Endothelial cell of umbilical vein (primary cell): ENCODE data around the gene AGO1. TPM values are rescaled to one million over a fixed set of nuclear protein-coding genes. Genes with fewer than 3 reads are reported as not detected.

ENCODE experiments used
- BruUV-seq: library from RNA; stranded (reverse); fragments of 400-500 nt; replicated peaks from 2 replicates; lab custom pipeline; 2021; lab: Mats Ljungman, UMichigan
- CTCF ChIA-PET: fragments of 300-600, 350-600 bp; sonication (Branson Sonifier 250); formaldehyde crosslinking; loops from one replicate; lab custom pipeline; 2021; ENCODE audit warnings: antibody characterized with exemption, inconsistent platforms; lab: Charles Lee
- POLR2A ChIA-PET: fragments of 300-600, 350-600 bp; sonication (Branson Sonifier 250); formaldehyde crosslinking; loops from one replicate; lab custom pipeline; 2021; ENCODE audit warnings: antibody characterized with exemption, inconsistent platforms; lab: Charles Lee
- DNase-seq: peaks from one replicate; pipeline ENCODE4 v3.0.0-alpha.2; 2011; ENCODE audit warnings: low read depth, low spot score
- FAIRE-seq: peaks from 2 replicates; lab custom pipeline; 2011; peaks lifted over from hg19 to GRCh38; lab: Jason Lieb, UNC
- H2AFZ ChIP-seq: 2 replicates; pipeline ENCODE4 v1.6.0; 2012; ENCODE audit warnings: low read depth, low read length, control low read depth, inconsistent platforms
- H3K27ac ChIP-seq: 2 replicates; pipeline ENCODE4 v1.5.1; 2011; ENCODE audit warnings: low read depth, mild to moderate bottlenecking, control low read depth, low read length, moderate library complexity; ENCODE audit not compliant: insufficient read depth
- H3K27me3 ChIP-seq, 2 experiments: 2 replicates each; pipeline versions ENCODE4 v1.6.0 to v1.6.1; 2011; ENCODE audit warnings: low read length in 2 of 2, mixed read lengths in 1 of 2; ENCODE audit not compliant: control insufficient read depth in 2 of 2, insufficient read depth in 2 of 2
- H3K36me3 ChIP-seq, 2 experiments: 2 replicates in 1 of 2; 3 replicates in 1 of 2; pipeline ENCODE4 v1.5.1; 2011; ENCODE audit warnings: low read length in 2 of 2, mild to moderate bottlenecking in 1 of 2, moderate library complexity in 1 of 2; ENCODE audit not compliant: control insufficient read depth in 2 of 2, insufficient read depth in 2 of 2; ENCODE audit errors: extremely low read depth in 1 of 2
- H3K4me1 ChIP-seq: 3 replicates; pipeline ENCODE4 v1.5.1; 2011; ENCODE audit warnings: mild to moderate bottlenecking, low read length; ENCODE audit not compliant: control insufficient read depth, insufficient read depth; ENCODE audit errors: extremely low read depth
- H3K4me2 ChIP-seq: 2 replicates; pipeline ENCODE4 v1.6.1; 2011; ENCODE audit warnings: low read length, control low read depth, mixed read lengths; ENCODE audit not compliant: insufficient read depth
- H3K4me3 ChIP-seq, 3 experiments: fragments of 200-600 bp in 1 of 3; sonication (generic), shearing (Covaris generic) in 1 of 3; replicated peaks in 1 of 3; 2 replicates each; pipeline ENCODE4 v1.5.1; 2011 to 2016; ENCODE audit warnings: control low read depth in 3 of 3, low read length in 3 of 3, mild to moderate bottlenecking in 2 of 3, inconsistent platforms in 1 of 3, low read depth in 1 of 3, moderate library complexity in 1 of 3; ENCODE audit not compliant: insufficient read depth in 1 of 3
- H3K79me2 ChIP-seq: 2 replicates; pipeline ENCODE4 v1.6.0; 2012; ENCODE audit warnings: low read length, inconsistent platforms; ENCODE audit not compliant: control insufficient read depth, insufficient read depth
- H3K9ac ChIP-seq: replicated peaks from 2 replicates; pipeline ENCODE3; 2011; ENCODE audit warnings: low read length, control low read depth; ENCODE audit not compliant: insufficient read depth; ENCODE audit errors: extremely low read depth
- H3K9me1 ChIP-seq: replicated peaks from 3 replicates; pipeline ENCODE4 v1.6.0; 2011; ENCODE audit warnings: mild to moderate bottlenecking, low read length; ENCODE audit not compliant: control insufficient read depth, insufficient read depth; ENCODE audit errors: extremely low read depth
- H3K9me3 ChIP-seq: replicated peaks from 2 replicates; pipeline ENCODE4 v1.5.1; 2012; ENCODE audit warnings: low read length, inconsistent platforms; ENCODE audit not compliant: control insufficient read depth, insufficient read depth
- H4K20me1 ChIP-seq: replicated peaks from 2 replicates; pipeline ENCODE3; 2011; ENCODE audit warnings: mild to moderate bottlenecking, low read length; ENCODE audit not compliant: control insufficient read depth, insufficient read depth; ENCODE audit errors: extremely low read depth
- EZH2 ChIP-seq: IDR thresholded peaks from 2 replicates; pipeline ENCODE4 v1.6.1; 2012; ENCODE audit warnings: borderline replicate concordance, low read depth, mild to moderate bottlenecking, moderate library complexity, low read length, inconsistent platforms; ENCODE audit not compliant: severe bottlenecking
- FOS ChIP-seq: IDR thresholded peaks from 2 replicates; pipeline ENCODE4 v1.6.1; 2011; ENCODE audit warnings: mild to moderate bottlenecking, low read length, moderate library complexity, borderline replicate concordance; ENCODE audit not compliant: insufficient read depth
- GATA2 ChIP-seq: IDR thresholded peaks from 2 replicates; pipeline ENCODE4 v1.7.0; 2011; ENCODE audit warnings: low read depth, mild to moderate bottlenecking, moderate library complexity, mixed read lengths, low read length; ENCODE audit not compliant: insufficient read length, insufficient read depth
- JUN ChIP-seq: IDR thresholded peaks from 2 replicates; pipeline ENCODE4 v1.6.1; 2011; ENCODE audit warnings: borderline replicate concordance, low read depth; ENCODE audit not compliant: insufficient read length, insufficient read depth
- MYC ChIP-seq: IDR thresholded peaks from one replicate; pipeline ENCODE4 v1.6.1; 2011; ENCODE audit warnings: mild to moderate bottlenecking, low read depth, low read length
- POLR2A ChIP-seq: IDR thresholded peaks from 2 replicates; pipeline ENCODE4 v1.6.1; 2012; ENCODE audit warnings: low read depth, mild to moderate bottlenecking, control low read depth, low read length
- POLR2AphosphoS5 ChIP-seq: IDR thresholded peaks from 2 replicates; pipeline ENCODE4 v1.6.1; 2012; ENCODE audit warnings: low read depth, mild to moderate bottlenecking, control low read depth, low read length, moderate library complexity; ENCODE audit not compliant: insufficient read depth
- dilution Hi-C: fragments of 300-500 bp; cut with MboI; formaldehyde crosslinking; loops from one replicate; pipeline ENCODE4 v1.15.0; 2019; ENCODE audit warnings: low sequenced_read_pairs; ENCODE audit not compliant: extremely low pct_ligation_motif_present
- intact Hi-C: fragments of 100-400 bp; cut with micrococcal nuclease; formaldehyde crosslinking; loops from one replicate; pipeline ENCODE4 v1.10.0; 2022
- polyA plus RNA-seq, 4 experiments: library from polyadenylated mRNA; depleted of rRNA in 3 of 4; stranded (reverse) in 3 of 4; unstranded in 1 of 4; fragments of >200 nt; gene quantifications; 2 replicates each; pipeline versions ENCODE4 v1.2.1 to v1.2.3, GENCODE V29; 2011 to 2012; ENCODE audit warnings: missing spikeins in 1 of 4
- total RNA-seq: library from RNA; stranded (reverse); gene quantifications from 2 replicates; pipeline ENCODE4 v1.2.3, GENCODE V29; 2021
- TF ChIP-seq, protein P1 (sequence below), 2 donors: IDR thresholded peaks; 1 replicate in 1 of 2; 2 replicates in 1 of 2; pipeline ENCODE4 v1.5.1; 2011; ENCODE audit warnings: low read length in 2 of 2, mild to moderate bottlenecking in 2 of 2, moderate library complexity in 2 of 2, control low read depth in 1 of 2, inconsistent platforms in 1 of 2, low read depth in 1 of 2; ENCODE audit not compliant: insufficient read depth in 1 of 2; ENCODE audit errors: extremely low read depth in 1 of 2
- TF ChIP-seq, protein P2 (sequence below): IDR thresholded peaks from 2 replicates; pipeline ENCODE4 v1.6.1; 2011; ENCODE audit not compliant: insufficient read depth, insufficient read length

The AGO1 gene
- total and polyA plus RNA-seq, 2 donors (not counting 3 experiments of a cell fraction or from before 2014, with no cell fraction given), result 10.8 to 31.0 TPM

DNA sequence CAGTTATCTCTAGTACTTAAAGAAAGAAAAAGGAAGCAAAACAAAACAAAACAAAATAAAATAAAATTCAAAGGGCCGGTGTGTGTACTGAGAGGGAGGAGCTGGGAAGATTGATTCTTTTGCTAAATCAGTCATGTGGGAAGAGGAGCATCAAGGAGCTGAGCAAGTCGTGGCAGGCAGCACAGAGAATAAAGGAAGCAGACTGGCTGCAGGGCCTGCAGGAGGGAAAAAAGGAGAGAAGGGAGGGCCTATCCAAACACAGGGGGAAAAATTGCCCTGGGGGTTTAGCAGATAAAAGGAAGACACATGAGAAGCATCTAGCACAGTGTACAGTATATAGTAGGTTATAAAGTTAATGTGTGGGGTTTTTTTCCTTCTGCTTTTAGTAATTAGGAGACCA is 47.6 kb upstream of the AGO1 start:
- POLR2A ChIA-PET, result no interaction called here

DNA sequence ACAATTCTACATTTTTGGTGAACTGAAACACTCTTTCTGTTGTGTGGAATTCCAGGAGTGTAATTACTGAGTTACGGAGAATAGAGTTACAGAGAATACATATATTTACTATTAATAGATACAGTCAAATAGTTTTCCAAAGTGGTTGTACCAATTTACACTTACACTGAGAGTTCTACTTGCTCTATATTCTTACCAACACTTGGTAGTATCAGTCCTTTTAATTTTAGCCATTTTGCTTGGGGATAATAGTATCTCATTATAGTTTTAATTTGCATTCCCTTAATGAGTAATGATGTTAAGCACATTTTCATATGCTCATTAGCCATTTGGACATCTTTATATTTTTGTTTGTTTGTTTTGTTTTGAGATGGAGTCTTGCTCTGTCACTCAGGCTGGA is 46.3 kb upstream of the AGO1 start:
- ChIA-PET CTCF (no interaction called here), POLR2A (no interaction called here)
- TF ChIP-seq, protein P1, sequence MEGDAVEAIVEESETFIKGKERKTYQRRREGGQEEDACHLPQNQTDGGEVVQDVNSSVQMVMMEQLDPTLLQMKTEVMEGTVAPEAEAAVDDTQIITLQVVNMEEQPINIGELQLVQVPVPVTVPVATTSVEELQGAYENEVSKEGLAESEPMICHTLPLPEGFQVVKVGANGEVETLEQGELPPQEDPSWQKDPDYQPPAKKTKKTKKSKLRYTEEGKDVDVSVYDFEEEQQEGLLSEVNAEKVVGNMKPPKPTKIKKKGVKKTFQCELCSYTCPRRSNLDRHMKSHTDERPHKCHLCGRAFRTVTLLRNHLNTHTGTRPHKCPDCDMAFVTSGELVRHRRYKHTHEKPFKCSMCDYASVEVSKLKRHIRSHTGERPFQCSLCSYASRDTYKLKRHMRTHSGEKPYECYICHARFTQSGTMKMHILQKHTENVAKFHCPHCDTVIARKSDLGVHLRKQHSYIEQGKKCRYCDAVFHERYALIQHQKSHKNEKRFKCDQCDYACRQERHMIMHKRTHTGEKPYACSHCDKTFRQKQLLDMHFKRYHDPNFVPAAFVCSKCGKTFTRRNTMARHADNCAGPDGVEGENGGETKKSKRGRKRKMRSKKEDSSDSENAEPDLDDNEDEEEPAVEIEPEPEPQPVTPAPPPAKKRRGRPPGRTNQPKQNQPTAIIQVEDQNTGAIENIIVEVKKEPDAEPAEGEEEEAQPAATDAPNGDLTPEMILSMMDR (IDR thresholded peaks at IDR 0.05; ENCODE audit: extremely low read depth in 1 of 2, insufficient read depth in 1 of 2, low read depth in 1 of 2, low read length in 2 of 2), result no peak
- TF ChIP-seq POLR2A (no peak), GATA2 (no peak), FOS (no peak), EZH2 (no peak), JUN (no peak), POLR2AphosphoS5 (no peak), MYC (no peak)
- TF ChIP-seq, protein P2, sequence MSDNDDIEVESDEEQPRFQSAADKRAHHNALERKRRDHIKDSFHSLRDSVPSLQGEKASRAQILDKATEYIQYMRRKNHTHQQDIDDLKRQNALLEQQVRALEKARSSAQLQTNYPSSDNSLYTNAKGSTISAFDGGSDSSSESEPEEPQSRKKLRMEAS, result no peak
- Histone ChIP-seq H3K4me1 (no peaks in the 10 kb centered on the region), H3K9ac (no peak overlapping the region), H3K27me3 (no peaks in the 10 kb centered on the region), H2AFZ (no peak overlapping the region), H3K4me2 (no peak overlapping the region), H3K9me3 (no peaks in the 10 kb centered on the region), H3K9me1 (no peaks in the 10 kb centered on the region), H3K27ac (no peak overlapping the region), H3K36me3 (peaks cover 10 to 11% of the 10 kb centered on the region in 2 experiments), H3K79me2 (no peaks in the 10 kb centered on the region), H4K20me1 (no peaks in the 10 kb centered on the region), H3K4me3 (no peak overlapping the region)
- no peak for FAIRE-seq
- dilution Hi-C loops (no loop called here), intact Hi-C loops (no loop called here)
- DNase-seq, result no peak
- no TSS peak for BruUV-seq

More for the DNA sequence above, 47.6 kb upstream of the AGO1 start:
- H3K9me3 ChIP-seq, result no peaks in the 10 kb centered on the region
- H3K36me3 ChIP-seq, result peaks cover 6 to 10% of the 10 kb centered on the region in 2 experiments
- H3K9me1 ChIP-seq, result no peaks in the 10 kb centered on the region
- H2AFZ ChIP-seq, result no peak overlapping the region
- H4K20me1 ChIP-seq, result no peaks in the 10 kb centered on the region
- H3K4me2 ChIP-seq, result no peak overlapping the region
- H3K27ac ChIP-seq, result no peak overlapping the region
- TF ChIP-seq, protein P2, result no peak
- TF ChIP-seq MYC, result no peak
- TF ChIP-seq POLR2AphosphoS5, result no peak
- TF ChIP-seq EZH2, result no peak
- DNase-seq, result no peak
- no peaks in the 10 kb centered on the region for H3K27me3 ChIP-seq
- dilution Hi-C loops, result no loop called here
- H3K4me1 ChIP-seq, result no peaks in the 10 kb centered on the region
- BruUV-seq, result no TSS peak
- no peak overlapping the region for H3K4me3 ChIP-seq
- no peaks in the 10 kb centered on the region for H3K79me2 ChIP-seq
- intact Hi-C loops, result no loop called here
- CTCF ChIA-PET, result no interaction called here
- FAIRE-seq, result no peak
- H3K9ac ChIP-seq, result no peak overlapping the region
